Natural killer cell (primary cell): ENCODE measurements around the gene PRCD. TPM values are rescaled to one million over a fixed set of nuclear protein-coding genes. Genes with fewer than 3 reads are reported as not detected.

ENCODE experiments used
- ATAC-seq, 3 donors: fragments of 150-1000 bp in 2 of 3; fragments of 200-7000 bp in 1 of 3; cut with Tn5 transposase; 1 replicate in 1 of 3; 2 replicates in 2 of 3; pipeline ENCODE4 v1.10.0; 2021; ENCODE audit warnings: mild to moderate bottlenecking in 2 of 3, moderate library complexity in 2 of 3
- DNase-seq, 2 donors: peaks; one replicate each; pipeline versions ENCODE4 v3.0.0 to v3.0.0-alpha.2; 2013 to 2021; ENCODE audit warnings: mixed read lengths in 1 of 2
- H3K27ac ChIP-seq: one replicate; pipeline ENCODE4 v1.5.1; 2013; ENCODE audit warnings: mild to moderate bottlenecking, low read length
- H3K27me3 ChIP-seq: one replicate; pipeline ENCODE4 v1.6.1; 2013; ENCODE audit warnings: low read length; ENCODE audit not compliant: control insufficient read depth, insufficient read depth
- H3K36me3 ChIP-seq: one replicate; pipeline ENCODE4 v1.6.1; 2013; ENCODE audit warnings: low read length; ENCODE audit not compliant: control insufficient read depth, insufficient read depth
- H3K4me1 ChIP-seq: one replicate; pipeline ENCODE4 v1.6.1; 2013; ENCODE audit warnings: low read length; ENCODE audit not compliant: control insufficient read depth, insufficient read depth
- H3K4me3 ChIP-seq: one replicate; pipeline ENCODE4 v1.5.1; 2013; ENCODE audit warnings: low read length
- H3K9me3 ChIP-seq: one replicate; pipeline ENCODE4 v1.6.1; 2013; ENCODE audit warnings: low read length; ENCODE audit not compliant: control insufficient read depth, insufficient read depth
- H3K27ac Mint-ChIP-seq, 2 donors: one replicate each; pipeline ENCODE4 v1.8.0; 2022; ENCODE audit warnings: mild to moderate bottlenecking in 2 of 2, mixed read lengths in 2 of 2, moderate library complexity in 1 of 2
- H3K27me3 Mint-ChIP-seq, 2 donors: one replicate each; pipeline ENCODE4 v1.8.0; 2022; ENCODE audit warnings: low read depth in 2 of 2, mixed read lengths in 2 of 2
- H3K36me3 Mint-ChIP-seq: one replicate; pipeline ENCODE4 v1.8.0; 2022; ENCODE audit warnings: mixed read lengths
- H3K4me1 Mint-ChIP-seq, 2 donors: one replicate each; pipeline ENCODE4 v1.8.0; 2022; ENCODE audit warnings: mixed read lengths in 2 of 2
- H3K4me3 Mint-ChIP-seq: one replicate; pipeline ENCODE4 v1.8.0; 2022; ENCODE audit warnings: mild to moderate bottlenecking, moderate library complexity, mixed read lengths
- H3K9me3 Mint-ChIP-seq, 2 donors: one replicate each; pipeline ENCODE4 v1.8.0; 2022; ENCODE audit warnings: mixed read lengths in 2 of 2
- CTCF ChIP-seq: fragments of 200-600 bp; IDR thresholded peaks from one replicate; pipeline ENCODE4 v1.8.0; 2022; ENCODE audit warnings: antibody characterized with exemption
- WGBS: methylation state at CpG from one replicate; pipeline ENCODE4 v1.1.7; 2013; ENCODE audit warnings: missing lambda C conversion rate; ENCODE audit not compliant: insufficient coverage; 5-methylcytosine and 5-hydroxymethylcytosine counted together
- intact Hi-C: fragments of 100-400 bp; cut with micrococcal nuclease; formaldehyde crosslinking; loops from one replicate; pipeline ENCODE4 v1.14.2; 2022
- total RNA-seq, 4 donors: library from RNA; stranded (reverse); fragments of 120-200 nt in 1 of 4; gene quantifications; one replicate each; pipeline versions ENCODE4 v1.2.3 to v1.2.4, GENCODE V29; 2013 to 2022

Gene PRCD
- total RNA-seq, 3 donors from 2014 or later (not counting 1 experiment from before 2014, with no cell fraction given): 0.77 to 1.1 (median 0.82) TPM

- WGBS: 95% methylated on average over 7 of the region's 7 CpGs
- H3K27ac ChIP-seq: no peak overlapping the region
- no peak for TF ChIP-seq CTCF
Measured at GRCh38 chr17:76570457-76570856, 30.6 kb downstream of the PRCD start.

GRCh38 chr17:76570877-76571471 is 31.1 kb downstream of the PRCD start:
- H3K27ac Mint-ChIP-seq: no peak overlapping the region
- H3K4me1 Mint-ChIP-seq: peaks cover 18% of the 10 kb centered on the region in 2 donors
- Histone ChIP-seq H3K4me3 (no peak overlapping the region), H3K27me3 (no peaks in the 10 kb centered on the region), H3K4me1 (peaks cover 20% of the 10 kb centered on the region), H3K27ac (no peak overlapping the region), H3K9me3 (no peaks in the 10 kb centered on the region), H3K36me3 (peaks cover 7% of the 10 kb centered on the region)
- H3K27me3 Mint-ChIP-seq: peaks cover 0 to 5% of the 10 kb centered on the region in 2 donors
- TF ChIP-seq CTCF: no peak
- H3K4me3 Mint-ChIP-seq: no peak overlapping the region
- no peak for DNase-seq
- H3K36me3 Mint-ChIP-seq: no peaks in the 10 kb centered on the region
- H3K9me3 Mint-ChIP-seq: no peaks in the 10 kb centered on the region
- ATAC-seq: no peak
- intact Hi-C loops: no loop called here
- WGBS: 96% methylated on average over 13 of the region's 13 CpGs

More at GRCh38 chr17:76570457-76570856, 30.6 kb downstream of the PRCD start:
- Histone ChIP-seq H3K9me3 (no peaks in the 10 kb centered on the region), H3K4me3 (no peak overlapping the region), H3K4me1 (peaks cover 20% of the 10 kb centered on the region), H3K27me3 (no peaks in the 10 kb centered on the region), H3K36me3 (peaks cover 13% of the 10 kb centered on the region)
- ATAC-seq (no peak), DNase-seq (no peak)
- peaks cover 18% of the 10 kb centered on the region in 2 donors for H3K4me1 Mint-ChIP-seq
- H3K4me3 Mint-ChIP-seq: no peak overlapping the region
- H3K27me3 Mint-ChIP-seq: peaks cover 0 to 5% of the 10 kb centered on the region in 2 donors
- no peaks in the 10 kb centered on the region for H3K36me3 Mint-ChIP-seq
- no peak overlapping the region for H3K27ac Mint-ChIP-seq
- H3K9me3 Mint-ChIP-seq: no peaks in the 10 kb centered on the region
- intact Hi-C loops: no loop called here

GRCh38 chr17:76572201-76572910 is 32.5 kb downstream of the PRCD start:
- H3K27ac ChIP-seq: no peak overlapping the region
- Mint-ChIP-seq H3K4me1 (peaks cover 10 to 14% of the 10 kb centered on the region in 2 donors), H3K36me3 (no peaks in the 10 kb centered on the region), H3K4me3 (no peak overlapping the region), H3K9me3 (no peaks in the 10 kb centered on the region), H3K27me3 (peaks cover 0 to 5% of the 10 kb centered on the region in 2 donors), H3K27ac (no peak overlapping the region)
- H3K36me3 ChIP-seq: no peaks in the 10 kb centered on the region
- no peak for TF ChIP-seq CTCF
- intact Hi-C loops: no loop called here
- DNase-seq (no peak), ATAC-seq (no peak)
- no peaks in the 10 kb centered on the region for H3K9me3 ChIP-seq
- H3K4me3 ChIP-seq: no peak overlapping the region
- no peaks in the 10 kb centered on the region for H3K27me3 ChIP-seq
- WGBS: 89% methylated on average over 17 of the region's 17 CpGs
- peaks cover 14% of the 10 kb centered on the region for H3K4me1 ChIP-seq
